Stimulated activated CD8-positive, alpha-beta memory T cell treated with anti-CD3 and anti-CD28 coated beads, Interleukin-12 subunit alpha, Interleukin-12 subunit beta, amount 100 ng/mL, for 4 hours (primary cell): ENCODE data around the gene ABHD13.
"Not testable (repeated sequence)": the region's sequence is repeated elsewhere in the genome, so short reads cannot be mapped to it uniquely, and the experiment has no call there.

ENCODE experiments used
- DNase-seq: peaks from one replicate; pipeline ENCODE4 v3.0.0-alpha.2; 2020; ENCODE audit warnings: low read depth

The ABHD13 gene

DNA sequence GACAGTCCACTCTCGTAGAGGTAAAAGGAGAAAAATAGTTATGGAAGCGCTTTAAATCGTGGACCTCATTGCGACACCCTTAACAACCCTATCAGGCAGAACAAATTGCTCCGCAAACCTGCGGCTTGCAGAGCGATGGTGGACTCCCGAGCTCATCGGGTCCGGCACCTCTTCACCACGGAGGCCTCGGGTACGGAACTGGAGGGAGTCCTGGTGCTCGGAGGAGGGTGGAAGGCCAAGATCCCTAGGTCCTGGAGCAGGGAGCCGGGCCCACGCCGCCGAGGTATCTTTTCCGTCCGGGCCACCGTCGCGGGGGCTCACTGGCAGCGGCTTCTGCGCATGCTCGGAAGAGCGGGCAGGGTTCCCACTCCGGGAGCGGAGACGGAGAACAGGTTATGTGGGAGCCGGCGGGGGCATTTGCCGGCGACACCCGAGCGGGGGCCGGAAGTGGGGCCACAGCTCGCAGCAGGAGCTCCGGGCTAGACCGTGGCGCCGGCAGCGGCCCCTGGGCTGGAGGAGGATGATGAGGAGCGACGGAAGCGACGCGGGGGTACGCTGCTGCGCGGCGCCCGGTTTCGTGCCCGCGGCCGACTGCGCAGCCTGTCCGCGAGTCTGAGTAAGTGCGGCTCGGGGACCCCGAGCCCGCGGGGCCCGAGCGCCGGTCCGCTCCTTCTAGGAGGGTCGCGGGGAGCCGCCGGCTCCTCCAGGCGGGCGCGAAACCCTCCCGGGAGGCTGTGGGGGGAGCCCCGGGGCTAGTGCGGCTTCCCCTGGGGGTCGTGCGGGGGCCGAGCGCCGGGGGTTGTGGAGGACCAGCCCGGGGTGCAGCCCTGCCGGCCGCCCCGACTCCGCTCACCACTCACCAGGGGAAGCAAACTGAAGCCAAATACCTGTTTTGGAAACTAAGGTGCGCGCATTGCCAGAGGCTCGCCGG is at the start of gene ABHD13:
Gene ABHD13, plus strand, starts transcription at position 349 of the 931 bp plus-strand sequence. CDS start 10,827 bp downstream, outside the sequence.
- peak; percentile 85 for DNase-seq

DNA sequence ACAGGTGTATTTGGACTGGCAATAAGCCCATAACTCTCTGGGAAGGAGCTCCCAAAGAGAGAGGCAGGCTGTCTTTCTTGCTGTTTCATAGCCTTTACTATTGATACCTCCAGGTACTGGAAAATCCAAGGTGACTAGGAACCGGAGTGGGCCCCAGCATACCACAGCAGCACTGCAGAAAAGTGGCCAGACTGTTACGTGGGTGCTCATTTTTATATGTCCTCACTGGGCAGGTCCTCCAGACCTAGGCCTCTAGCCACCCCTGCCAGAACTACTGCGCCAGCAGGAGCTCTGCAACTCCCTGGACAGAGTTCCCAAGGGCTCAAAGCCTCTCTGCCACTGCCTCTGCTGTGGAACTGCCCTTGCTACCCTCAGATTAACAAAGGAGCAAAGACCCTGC is 49.3 kb upstream of the ABHD13 start:
- DNase-seq: no peak

GRCh38 chr13:108176685-108177274 is 41.4 kb upstream of the ABHD13 start:
- DNase-seq: peak; percentile 14

DNA sequence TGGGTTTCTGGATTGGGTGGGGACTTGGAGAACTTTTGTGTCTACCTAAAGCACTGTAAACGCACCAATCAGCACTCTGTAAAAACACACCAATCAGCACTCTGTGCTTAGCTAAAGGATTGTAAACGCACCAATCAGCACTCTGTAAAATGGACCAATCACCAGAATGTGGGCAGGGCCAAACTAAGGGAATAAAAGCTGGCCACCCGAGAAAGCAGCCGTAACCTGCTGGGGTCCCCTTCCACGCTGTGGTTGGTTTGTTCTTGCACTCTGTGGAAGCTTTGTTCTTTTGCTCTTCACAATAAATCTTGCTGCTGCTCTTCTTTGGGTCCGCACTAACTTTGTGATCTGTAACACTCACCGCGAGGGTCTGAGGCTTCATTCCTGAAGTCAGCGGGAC is 40.1 kb upstream of the ABHD13 start:
- DNase-seq: no peak

GRCh38 chr13:108182652-108183051 is 35.5 kb upstream of the ABHD13 start:
- no peak for DNase-seq

DNA sequence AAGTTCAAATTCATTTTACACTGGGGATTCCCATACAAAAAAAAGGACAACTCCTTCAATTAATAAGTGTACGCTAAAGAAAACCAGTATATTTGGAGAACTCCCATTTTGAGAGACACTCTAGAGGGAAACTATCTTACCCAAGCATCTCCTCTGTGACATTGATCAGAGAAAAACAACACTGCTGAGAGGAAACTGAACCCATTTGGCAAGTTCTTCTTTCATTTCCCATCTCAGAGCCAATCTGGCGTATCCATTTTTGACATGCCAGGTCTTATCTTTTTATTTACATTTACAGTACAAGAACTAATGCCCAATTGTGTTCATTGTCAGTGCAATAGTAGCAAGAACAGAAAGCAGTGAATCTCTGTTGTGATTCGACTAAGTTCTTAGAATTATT is 33.0 kb upstream of the ABHD13 start:
- no peak for DNase-seq

- DNase-seq: no peak
Observed at GRCh38 chr13:108188260-108188659, 29.9 kb upstream of the ABHD13 start.

- DNase-seq: no peak
Observed at GRCh38 chr13:108190897-108191296, 27.3 kb upstream of the ABHD13 start.

DNA sequence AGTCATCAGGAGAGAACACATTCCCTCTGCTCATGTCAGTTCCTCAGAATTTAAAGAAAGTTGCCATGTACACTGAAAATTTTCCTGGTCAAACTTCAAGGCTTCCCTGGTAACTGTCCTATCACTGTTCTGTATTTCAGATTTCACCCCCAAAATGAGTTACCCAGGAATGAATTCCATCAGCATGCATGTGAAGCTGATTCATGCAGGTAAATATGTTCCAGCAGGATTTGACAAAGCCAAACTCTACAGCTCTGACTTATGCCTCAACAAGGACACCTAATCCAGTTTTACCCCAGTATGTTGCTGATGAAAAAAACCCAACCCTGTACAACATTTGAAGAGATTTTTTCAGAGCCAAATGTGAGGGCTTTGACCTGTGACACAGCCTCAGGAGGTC is 24.4 kb upstream of the ABHD13 start:
- DNase-seq: no peak

GRCh38 chr13:108194435-108194936 is 23.7 kb upstream of the ABHD13 start:
- no peak for DNase-seq

- no peak for DNase-seq
Observed at GRCh38 chr13:108195146-108195545, 23.0 kb upstream of the ABHD13 start.

- no peak for DNase-seq
Observed at GRCh38 chr13:108195861-108196260, 22.3 kb upstream of the ABHD13 start.

DNA sequence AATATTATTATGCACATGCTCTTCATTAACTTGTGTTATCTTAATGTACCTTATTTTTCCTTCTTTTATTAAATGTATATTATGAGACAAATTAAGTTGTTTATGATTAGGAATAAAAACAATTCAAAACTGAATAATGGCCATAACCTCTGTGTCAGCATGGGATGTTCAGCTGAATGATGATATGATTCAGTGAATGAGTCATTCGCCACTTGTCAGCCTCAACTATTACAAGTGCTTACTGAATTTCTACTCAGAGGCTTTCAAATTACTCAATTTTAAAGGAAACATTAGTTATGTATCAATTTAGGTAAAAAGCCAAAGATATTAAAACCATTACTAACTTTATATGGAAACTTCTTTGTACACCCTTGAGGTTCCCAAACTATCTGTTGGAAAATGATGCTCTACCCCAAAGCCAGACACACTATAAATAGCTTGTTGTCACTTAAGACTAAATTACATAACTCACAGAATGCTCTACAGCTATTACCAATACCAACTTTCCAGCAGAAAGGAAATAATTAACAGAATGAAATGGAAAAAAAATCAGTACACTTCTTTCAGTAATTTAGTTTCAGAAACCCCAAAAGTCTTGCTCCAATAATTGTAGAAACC is 17.3 kb upstream of the ABHD13 start:
- no peak for DNase-seq

GRCh38 chr13:108210551-108210950 is 7.6 kb upstream of the ABHD13 start:
- no peak for DNase-seq

DNA sequence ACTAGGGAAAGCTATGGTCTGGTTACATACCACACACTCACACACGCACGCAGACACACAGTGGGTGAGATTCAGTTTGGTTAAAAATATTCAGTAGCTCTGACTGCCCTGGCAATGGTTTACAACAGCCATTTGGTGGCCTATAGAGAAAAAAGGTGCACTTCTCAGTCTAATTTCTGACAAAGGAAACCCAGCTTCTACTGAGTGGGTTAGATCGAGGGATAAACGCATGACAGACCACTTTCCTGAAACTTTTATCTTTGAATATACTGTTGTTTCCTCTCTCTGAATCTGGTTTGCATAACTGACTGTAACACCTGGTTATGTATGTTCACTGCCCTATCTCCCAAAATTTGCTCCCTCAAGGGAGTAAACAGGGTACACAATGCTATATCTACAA is 5.3 kb upstream of the ABHD13 start:
- no peak for DNase-seq

GRCh38 chr13:108213946-108214345 is 4.2 kb upstream of the ABHD13 start:
- DNase-seq: no peak

- DNase-seq: no peak
Observed at GRCh38 chr13:108214441-108215271, 3.5 kb upstream of the ABHD13 start.

DNA sequence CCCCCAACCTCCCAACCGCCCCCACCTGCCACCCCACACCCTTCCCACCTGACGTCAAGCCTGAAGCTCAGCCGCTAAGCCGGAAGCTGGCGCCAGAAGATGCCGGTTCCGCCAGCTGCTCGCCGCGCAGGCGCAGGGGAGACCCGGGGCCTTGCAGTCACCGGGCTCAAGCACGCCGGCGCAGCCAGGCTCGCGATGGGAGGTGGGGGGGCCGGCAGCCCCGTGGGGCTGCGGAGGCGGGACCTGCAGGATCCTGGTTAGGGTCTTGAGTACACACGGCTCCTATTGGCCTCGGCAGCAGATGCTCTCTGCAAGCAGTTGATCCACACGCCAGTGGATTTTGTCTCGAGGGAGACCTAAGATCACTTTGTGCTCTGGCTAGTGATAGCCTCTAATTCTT is 2.8 kb upstream of the ABHD13 start, which contains the start of gene LIG4:
Gene LIG4, minus strand, starts transcription at position 101 of the 400 bp plus-strand sequence. CDS start 4,268 bp downstream, outside the sequence.
- DNase-seq: peak; percentile 86

DNA sequence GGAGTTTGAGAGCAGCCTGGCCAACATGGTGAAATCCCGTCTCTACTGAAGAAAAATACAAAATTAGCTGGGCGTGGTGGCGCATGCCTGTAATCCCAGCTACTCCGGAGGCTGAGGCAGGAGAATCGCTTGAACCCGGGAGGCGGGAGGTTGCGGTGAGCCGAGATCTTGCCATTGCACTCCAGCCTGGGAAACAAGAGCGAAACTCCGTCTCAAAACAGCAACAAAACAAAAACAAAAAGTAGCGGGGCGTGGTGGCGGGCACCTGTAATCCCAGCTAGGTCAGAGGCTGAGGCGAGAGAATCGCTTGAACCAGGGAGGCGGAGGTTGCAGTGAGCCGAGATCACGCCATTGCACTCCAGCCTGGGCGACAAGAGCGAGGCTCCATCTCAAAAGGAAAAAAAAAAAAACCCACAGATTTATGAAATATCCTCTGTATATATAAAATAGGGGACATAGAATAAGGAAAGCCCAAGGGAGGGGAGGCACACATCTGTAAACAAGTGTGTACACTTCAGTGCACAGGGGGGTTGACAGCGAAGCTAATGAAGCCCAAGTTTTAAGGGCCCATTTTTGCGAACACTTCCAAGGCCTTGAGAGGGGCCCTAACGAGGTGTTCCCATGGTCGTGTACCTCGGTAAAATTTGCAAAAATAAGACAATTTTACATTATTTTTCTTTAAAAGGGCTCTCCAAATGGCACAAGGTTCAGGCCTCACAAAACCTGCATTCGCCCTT is 717 bp upstream of the ABHD13 start:
- DNase-seq: not testable (repeated sequence)

DNA sequence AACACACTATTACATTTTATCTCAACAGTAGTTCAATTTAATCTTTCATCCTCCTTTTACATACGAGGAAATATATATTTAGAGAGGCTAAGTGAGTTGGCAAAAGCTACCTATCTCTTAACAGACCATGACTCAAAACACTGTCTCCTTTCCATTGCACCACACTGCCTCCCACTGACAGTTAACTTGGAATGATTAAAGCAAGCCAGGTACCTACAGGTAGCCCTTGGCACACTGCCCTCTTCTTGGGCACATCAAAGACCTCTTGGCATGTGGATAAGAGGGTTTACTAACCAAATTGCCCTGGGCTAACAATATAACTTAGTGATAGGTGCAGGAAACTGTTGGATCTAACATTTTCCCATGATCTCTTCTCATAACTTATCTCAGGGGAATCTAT is 1.8 kb downstream of the ABHD13 start:
- no peak for DNase-seq
